Measurements from ENCODE around the gene EPHB1.
"Not testable (repeated sequence)": the region's sequence is repeated elsewhere in the genome, so short reads cannot be mapped to it uniquely, and the experiment has no call there.

The EPHB1 gene

GRCh38 chr3:135047061-135047460 lies 252.0 kb downstream of the EPHB1 start:
- no peak for DNase-seq (ENCODE audit: low read depth, low spot score)
- no peak overlapping the region for H3K4me3 ChIP-seq (ENCODE audit: low read length)

GRCh38 chr3:135050536-135050935 lies 255.5 kb downstream of the EPHB1 start:
- no peak for DNase-seq (ENCODE audit: low read depth, low spot score)
- H3K4me3 ChIP-seq (ENCODE audit: low read length): no peak overlapping the region

- no peak for DNase-seq (ENCODE audit: low read depth, low spot score)
- H3K4me3 ChIP-seq (ENCODE audit: low read length): no peak overlapping the region
These were observed 256.4 kb downstream of the EPHB1 start for GRCh38 chr3:135051409-135051973.

GRCh38 chr3:135055449-135055848 lies 260.4 kb downstream of the EPHB1 start:
- no peak for DNase-seq (ENCODE audit: low read depth, low spot score)
- H3K4me3 ChIP-seq (ENCODE audit: low read length): no peak overlapping the region

- no peak for DNase-seq (ENCODE audit: low read depth, low spot score)
- no peak overlapping the region for H3K4me3 ChIP-seq (ENCODE audit: low read length)
These were observed 261.1 kb downstream of the EPHB1 start for GRCh38 chr3:135056084-135056730.

GRCh38 chr3:135056733-135057310 lies 261.8 kb downstream of the EPHB1 start:
- H3K4me3 ChIP-seq (ENCODE audit: low read length): no peak overlapping the region
- no peak for DNase-seq (ENCODE audit: low read depth, low spot score)

GRCh38 chr3:135057996-135058395 lies 262.9 kb downstream of the EPHB1 start:
- no peak for DNase-seq (ENCODE audit: low read depth, low spot score)
- no peak overlapping the region for H3K4me3 ChIP-seq (ENCODE audit: low read length)

- DNase-seq (ENCODE audit: low read depth, low spot score): no peak
- H3K4me3 ChIP-seq (ENCODE audit: low read length): no peak overlapping the region
These were observed 264.5 kb downstream of the EPHB1 start for GRCh38 chr3:135059580-135059979.

- H3K4me3 ChIP-seq (ENCODE audit: low read length): not testable (repeated sequence)
- peak; percentile 12 for DNase-seq (ENCODE audit: low read depth, low spot score)
These were observed 272.0 kb downstream of the EPHB1 start for GRCh38 chr3:135066844-135067727.

- H3K4me3 ChIP-seq (ENCODE audit: low read length): no peak overlapping the region
These were observed 273.0 kb downstream of the EPHB1 start for GRCh38 chr3:135068011-135068410.

GRCh38 chr3:135069406-135069805 lies 274.3 kb downstream of the EPHB1 start:
- no peak for DNase-seq (ENCODE audit: low read depth, low spot score)
- no peak overlapping the region for H3K4me3 ChIP-seq (ENCODE audit: low read length)

More at GRCh38 chr3:135068011-135068410, 273.0 kb downstream of the EPHB1 start:
- DNase-seq (ENCODE audit: low read depth, low spot score): no peak

GRCh38 chr3:135071483-135071882 lies 276.4 kb downstream of the EPHB1 start:
- H3K4me3 ChIP-seq (ENCODE audit: low read length): no peak overlapping the region
- no peak for DNase-seq (ENCODE audit: low read depth, low spot score)

- H3K4me3 ChIP-seq (ENCODE audit: low read length): no peak overlapping the region
- no peak for DNase-seq (ENCODE audit: low read depth, low spot score)
These were observed 277.4 kb downstream of the EPHB1 start for GRCh38 chr3:135072431-135072830.

- no peak overlapping the region for H3K4me3 ChIP-seq (ENCODE audit: low read length)
- no peak for DNase-seq (ENCODE audit: low read depth, low spot score)
These were observed 280.1 kb downstream of the EPHB1 start for GRCh38 chr3:135075157-135075556.

GRCh38 chr3:135076341-135076740 lies 281.3 kb downstream of the EPHB1 start:
- H3K4me3 ChIP-seq (ENCODE audit: low read length): no peak overlapping the region
- no peak for DNase-seq (ENCODE audit: low read depth, low spot score)

GRCh38 chr3:135077186-135077585 lies 282.1 kb downstream of the EPHB1 start:
- no peak for DNase-seq (ENCODE audit: low read depth, low spot score)
- H3K4me3 ChIP-seq (ENCODE audit: low read length): no peak overlapping the region

- no peak overlapping the region for H3K4me3 ChIP-seq (ENCODE audit: low read length)
- no peak for DNase-seq (ENCODE audit: low read depth, low spot score)
These were observed 283.2 kb downstream of the EPHB1 start for GRCh38 chr3:135078283-135078682.

- H3K4me3 ChIP-seq (ENCODE audit: low read length): no peak overlapping the region
- DNase-seq (ENCODE audit: low read depth, low spot score): no peak
These were observed 284.0 kb downstream of the EPHB1 start for GRCh38 chr3:135079095-135079494.

GRCh38 chr3:135081451-135081850 lies 286.4 kb downstream of the EPHB1 start:
- H3K4me3 ChIP-seq (ENCODE audit: low read length): no peak overlapping the region
- no peak for DNase-seq (ENCODE audit: low read depth, low spot score)
